Measurements from ENCODE around the gene RNF25.

- TF ChIP-seq POLR2A (IDR thresholded peaks at IDR 0.05): no peak
- TF ChIP-seq CTCF (IDR thresholded peaks at IDR 0.05): no peak
These were observed 23.1 kb downstream of the RNF25 start for GRCh38 chr2:218648787-218649100.
